A549 (cell line): ENCODE data around the gene XRCC4.

Source experiments
- CTCF ChIP-seq: fragments of >200 bp; sonication (Bioruptor Twin); formaldehyde crosslinking; IDR thresholded peaks from 3 replicates; pipeline ENCODE4 v1.5.1; 2016
- HMGXB4 ChIP-seq: fragments of 250-450 bp; sonication (Bioruptor Pico); IDR thresholded peaks from 2 replicates; pipeline ENCODE4 v1.5.0; 2021; ENCODE audit warnings: mild to moderate bottlenecking, moderate library complexity, borderline replicate concordance
- HOXB5 ChIP-seq: fragments of 250-450 bp; sonication (Bioruptor Pico); IDR thresholded peaks from 2 replicates; pipeline ENCODE4 v1.5.0; 2020; ENCODE audit warnings: mild to moderate bottlenecking, moderate library complexity
- PBX3 ChIP-seq: IDR thresholded peaks from 2 replicates; pipeline ENCODE4 v1.6.1; 2012
- POLR2A ChIP-seq: IDR thresholded peaks from 2 replicates; pipeline ENCODE4 v1.6.1; 2012; ENCODE audit warnings: mild to moderate bottlenecking, low read length
- RARB ChIP-seq: fragments of 250-450 bp; sonication (Bioruptor Pico); IDR thresholded peaks from 2 replicates; pipeline ENCODE4 v1.8.0; 2021; ENCODE audit warnings: mild to moderate bottlenecking, moderate library complexity
- RFX5 ChIP-seq: fragments of 450-650 bp; IDR thresholded peaks from 2 replicates; pipeline ENCODE4 v1.7.1; 2014; ENCODE audit warnings: antibody characterized with exemption, mild to moderate bottlenecking, moderate library complexity
- SMC3 ChIP-seq: fragments of >200 bp; sonication (Bioruptor Twin); formaldehyde crosslinking; IDR thresholded peaks from 3 replicates; pipeline ENCODE4 v1.6.1; 2018; ENCODE audit warnings: inconsistent platforms
- USF2 ChIP-seq: fragments of 450-650 bp; IDR thresholded peaks from 2 replicates; pipeline ENCODE4 v1.6.1; 2014; ENCODE audit warnings: antibody characterized with exemption

- no peak for TF ChIP-seq SMC3
- no peak for TF ChIP-seq HMGXB4 (CRISPR knock-in tag)
- no peak for TF ChIP-seq RARB (CRISPR knock-in tag)
- no peak for TF ChIP-seq PBX3
- TF ChIP-seq CTCF: no peak
- TF ChIP-seq RFX5: no peak
- TF ChIP-seq POLR2A: no peak
- no peak for TF ChIP-seq HOXB5
- TF ChIP-seq USF2: no peak
Observed at GRCh38 chr5:83049370-83049885, 27.9 kb upstream of the XRCC4 start.
